ENCODE results near the gene PSMC3. TPM values are rescaled to one million over a fixed set of nuclear protein-coding genes. Genes with fewer than 3 reads are reported as not detected.
A peak's percentile ranks its signal among the peaks of the same experiment; 100 is the strongest.

PSMC3 gene
- polyA plus RNA-seq, 1 experiment = 290 TPM

- ChIA-PET POLR2A (interaction anchor here (1.9 kb wide), 1 partner anchor 12 kb away, joined by 7 read pairs; the partner anchor contains the start of gene PSMC3), CTCF (interaction anchor here (0.5 to 0.6 kb wide), 2 partner anchors 203 to 1184 kb away, joined by 3 read pairs; no protein-coding TSS in a partner anchor)
- TF ChIP-seq, protein P1, sequence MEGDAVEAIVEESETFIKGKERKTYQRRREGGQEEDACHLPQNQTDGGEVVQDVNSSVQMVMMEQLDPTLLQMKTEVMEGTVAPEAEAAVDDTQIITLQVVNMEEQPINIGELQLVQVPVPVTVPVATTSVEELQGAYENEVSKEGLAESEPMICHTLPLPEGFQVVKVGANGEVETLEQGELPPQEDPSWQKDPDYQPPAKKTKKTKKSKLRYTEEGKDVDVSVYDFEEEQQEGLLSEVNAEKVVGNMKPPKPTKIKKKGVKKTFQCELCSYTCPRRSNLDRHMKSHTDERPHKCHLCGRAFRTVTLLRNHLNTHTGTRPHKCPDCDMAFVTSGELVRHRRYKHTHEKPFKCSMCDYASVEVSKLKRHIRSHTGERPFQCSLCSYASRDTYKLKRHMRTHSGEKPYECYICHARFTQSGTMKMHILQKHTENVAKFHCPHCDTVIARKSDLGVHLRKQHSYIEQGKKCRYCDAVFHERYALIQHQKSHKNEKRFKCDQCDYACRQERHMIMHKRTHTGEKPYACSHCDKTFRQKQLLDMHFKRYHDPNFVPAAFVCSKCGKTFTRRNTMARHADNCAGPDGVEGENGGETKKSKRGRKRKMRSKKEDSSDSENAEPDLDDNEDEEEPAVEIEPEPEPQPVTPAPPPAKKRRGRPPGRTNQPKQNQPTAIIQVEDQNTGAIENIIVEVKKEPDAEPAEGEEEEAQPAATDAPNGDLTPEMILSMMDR (IDR thresholded peaks at IDR 0.05; ENCODE audit: low read depth, low read length) = no peak
- DNase-seq (ENCODE audit: low read depth, low spot score) = no peak
- no peak overlapping the region for H3K4me3 ChIP-seq (ENCODE audit: low read depth, low read length)
- H3K27ac ChIP-seq (ENCODE audit: low read depth, low read length) = peak overlapping the region; percentile 97
- no peaks in the 10 kb centered on the region; the same call in 1 of the 2 replicates for H3K9me3 ChIP-seq (ENCODE audit: control insufficient read depth, insufficient read depth, low read length)
- H3K27me3 ChIP-seq (ENCODE audit: control insufficient read depth, insufficient read depth, low read length) = no peaks in the 10 kb centered on the region
Observed at GRCh38 chr11:47414685-47415070, 11.6 kb downstream of the PSMC3 start.

DNA sequence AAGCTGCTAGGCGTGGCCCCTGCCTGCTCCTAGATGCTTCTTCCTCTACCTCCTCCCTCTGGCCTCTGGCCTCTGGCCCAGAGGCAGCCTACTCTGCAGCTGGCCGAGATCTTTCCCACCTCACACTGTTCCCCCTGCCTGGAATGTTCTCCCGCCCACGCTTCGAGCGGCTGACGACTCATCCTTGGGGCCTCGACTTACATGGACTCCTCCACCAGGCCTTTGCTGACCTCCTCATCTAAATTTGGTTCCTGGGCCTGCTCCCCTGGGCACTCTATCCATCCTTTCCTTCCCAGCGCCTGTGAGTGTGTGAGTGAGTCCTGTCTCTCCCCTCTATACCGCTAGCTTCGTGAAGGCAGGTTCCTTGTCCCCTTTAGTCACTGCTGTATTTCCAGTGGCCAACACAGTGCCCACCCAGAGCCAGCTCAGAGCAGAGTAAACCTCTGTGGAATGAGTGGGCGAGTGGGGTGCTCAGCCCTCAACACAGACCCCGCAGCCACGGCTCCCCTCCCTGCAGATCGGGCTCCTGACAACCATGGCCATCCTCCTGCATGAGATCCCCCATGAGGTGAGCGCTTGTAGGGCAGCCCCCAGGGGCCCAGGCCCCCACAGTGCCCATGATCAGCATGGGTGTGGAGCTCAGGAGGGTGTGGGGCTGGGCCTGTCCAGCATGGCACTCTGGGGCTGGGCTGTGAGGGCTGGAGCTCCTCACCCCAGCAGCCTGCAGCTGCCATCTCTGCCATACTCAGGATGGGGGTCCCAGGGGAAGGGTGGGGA is 12.1 kb downstream of the PSMC3 start:
- ChIA-PET POLR2A (interaction anchor here (1.9 kb wide), 1 partner anchor 12 kb away, joined by 7 read pairs; the partner anchor contains the start of gene PSMC3), CTCF (interaction anchor here (0.5 to 0.6 kb wide), 2 partner anchors 203 to 1183 kb away, joined by 3 read pairs; no protein-coding TSS in a partner anchor)
- Histone ChIP-seq H3K27me3 (ENCODE audit: control insufficient read depth, insufficient read depth, low read length) (no peaks in the 10 kb centered on the region), H3K4me3 (ENCODE audit: low read depth, low read length) (peak overlapping the region; percentile 13; the same call in 1 of the 2 replicates), H3K9me3 (ENCODE audit: control insufficient read depth, insufficient read depth, low read length) (no peaks in the 10 kb centered on the region; the same call in 1 of the 2 replicates), H3K27ac (ENCODE audit: low read depth, low read length) (peak overlapping the region; percentile 97)
- peak; percentile 78 for DNase-seq (ENCODE audit: low read depth, low spot score)
- TF ChIP-seq, protein P1 (IDR thresholded peaks at IDR 0.05; ENCODE audit: low read depth, low read length) = no peak

DNA sequence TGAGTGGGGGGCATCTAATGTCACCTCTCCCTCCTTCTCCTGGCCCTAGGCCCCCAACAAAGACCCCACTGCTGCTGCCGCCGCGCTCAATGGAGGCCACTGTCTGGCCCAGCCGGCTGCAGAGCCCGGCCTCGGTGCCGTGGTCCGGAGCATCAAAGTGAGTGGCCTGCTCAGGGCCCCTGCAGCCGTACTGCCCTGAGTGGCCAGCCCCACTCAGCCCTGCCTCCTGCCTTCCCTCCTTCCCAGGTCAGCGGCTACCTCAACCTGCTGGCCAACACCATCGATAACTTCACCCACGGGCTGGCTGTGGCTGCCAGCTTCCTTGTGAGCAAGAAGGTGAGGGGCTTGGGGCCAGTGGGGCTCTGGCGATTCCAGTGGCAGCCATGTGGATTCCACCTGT is 12.9 kb downstream of the PSMC3 start:
- Histone ChIP-seq H3K27ac (ENCODE audit: low read depth, low read length) (peak overlapping the region; percentile 97), H3K4me3 (ENCODE audit: low read depth, low read length) (no peak overlapping the region), H3K9me3 (ENCODE audit: control insufficient read depth, insufficient read depth, low read length) (no peaks in the 10 kb centered on the region; the same call in 1 of the 2 replicates), H3K27me3 (ENCODE audit: control insufficient read depth, insufficient read depth, low read length) (no peaks in the 10 kb centered on the region)
- TF ChIP-seq, protein P1 (IDR thresholded peaks at IDR 0.05; ENCODE audit: low read depth, low read length) = no peak
- DNase-seq (ENCODE audit: low read depth, low spot score) = no peak
- POLR2A ChIA-PET = interaction anchor here (1.9 kb wide), 1 partner anchor 13 kb away, joined by 7 read pairs; the partner anchor contains the start of gene PSMC3
- CTCF ChIA-PET = interaction anchor here (4.4 kb wide), 1 partner anchor 40 kb away, joined by 23 read pairs; no protein-coding TSS in a partner anchor

GRCh38 chr11:47411884-47412746 is 14.1 kb downstream of the PSMC3 start:
- CTCF ChIA-PET = interaction anchor here (0.6 to 4.4 kb wide), 12 partner anchors 9 to 227 kb away, joined by 3 to 23 read pairs (median 3); partner anchors contain the start of gene PSMC3
- DNase-seq (ENCODE audit: low read depth, low spot score) = no peak
- Histone ChIP-seq H3K4me3 (ENCODE audit: low read depth, low read length) (no peak overlapping the region), H3K27ac (ENCODE audit: low read depth, low read length) (peak overlapping the region; percentile 61), H3K27me3 (ENCODE audit: control insufficient read depth, insufficient read depth, low read length) (no peaks in the 10 kb centered on the region), H3K9me3 (ENCODE audit: control insufficient read depth, insufficient read depth, low read length) (no peaks in the 10 kb centered on the region; the same call in 1 of the 2 replicates)
- TF ChIP-seq, protein P1 (IDR thresholded peaks at IDR 0.05; ENCODE audit: low read depth, low read length) = peak; percentile 69
- POLR2A ChIA-PET = interaction anchor here (0.7 to 1.1 kb wide), 2 partner anchors 15 to 118 kb away, joined by 3 to 4 read pairs; partner anchors contain the start of gene PSMC3
